HG03159 (cell line): ENCODE measurements around the gene PNPLA1.

Source experiments
- ATAC-seq: cut with Tn5 transposase; IDR thresholded peaks from one replicate; pipeline ENCODE4 v1.9.1; 2021; ENCODE audit warnings: mild to moderate bottlenecking, moderate library complexity; ENCODE audit not compliant: unreplicated experiment

PNPLA1 gene

DNA sequence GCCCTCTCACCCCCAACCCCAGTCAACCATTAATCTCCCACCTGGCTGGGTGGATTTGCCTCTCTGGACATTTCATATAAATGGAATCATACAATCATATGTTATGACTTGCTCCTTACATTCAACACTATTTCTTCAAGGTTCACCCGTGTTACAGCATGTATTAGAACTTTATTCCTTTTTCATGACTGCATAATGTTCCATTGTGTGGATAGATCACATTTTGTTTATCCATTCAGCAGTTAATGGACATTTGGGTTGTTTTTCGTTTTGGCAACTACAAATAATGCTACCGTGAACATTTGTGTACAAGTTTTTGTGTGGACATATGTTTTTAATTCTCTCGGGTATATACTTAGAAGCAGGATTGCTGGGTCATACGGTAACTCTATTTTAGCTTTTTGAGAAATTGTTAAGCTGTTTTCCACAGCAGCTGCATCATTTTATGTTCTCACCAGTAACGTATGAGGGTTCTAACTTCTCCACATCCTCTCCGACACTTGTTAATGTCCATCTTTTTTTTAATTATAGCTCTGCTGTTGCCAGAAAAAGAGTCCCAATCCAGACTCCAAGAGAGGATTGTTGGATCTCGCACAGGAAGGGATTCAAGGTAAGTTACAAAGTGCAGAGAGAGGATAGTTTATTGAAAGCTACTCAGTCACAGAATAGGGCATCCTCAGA lies 82.8 kb downstream of the PNPLA1 start:
- no peak for ATAC-seq

DNA sequence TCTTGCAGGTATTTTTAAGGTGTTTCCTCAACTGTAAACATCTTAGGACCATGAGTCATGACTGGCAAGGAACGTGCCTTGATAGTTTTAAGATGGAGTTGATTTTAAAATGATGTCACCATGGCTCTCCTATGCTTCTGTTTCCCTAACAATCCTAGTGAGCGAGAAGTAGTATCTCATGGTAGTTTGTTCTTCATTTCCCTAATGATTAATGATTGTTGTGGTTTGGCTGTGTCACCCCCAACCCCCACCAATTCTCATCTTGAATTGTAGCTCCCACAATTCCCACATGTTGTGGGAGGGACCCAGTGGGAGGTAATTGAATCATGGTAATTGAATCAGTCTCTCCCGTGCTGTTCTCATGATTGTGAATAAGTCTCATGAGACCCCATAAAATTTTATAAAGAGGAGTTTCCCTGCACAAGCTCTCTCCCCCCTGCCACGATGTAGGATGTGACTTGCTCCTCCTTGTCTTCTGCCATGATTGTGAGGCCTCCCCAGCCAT lies 83.6 kb downstream of the PNPLA1 start:
- no peak for ATAC-seq

- ATAC-seq, result no peak
Measured at GRCh38 chr6:36355819-36356218, 86.0 kb downstream of the PNPLA1 start.

DNA sequence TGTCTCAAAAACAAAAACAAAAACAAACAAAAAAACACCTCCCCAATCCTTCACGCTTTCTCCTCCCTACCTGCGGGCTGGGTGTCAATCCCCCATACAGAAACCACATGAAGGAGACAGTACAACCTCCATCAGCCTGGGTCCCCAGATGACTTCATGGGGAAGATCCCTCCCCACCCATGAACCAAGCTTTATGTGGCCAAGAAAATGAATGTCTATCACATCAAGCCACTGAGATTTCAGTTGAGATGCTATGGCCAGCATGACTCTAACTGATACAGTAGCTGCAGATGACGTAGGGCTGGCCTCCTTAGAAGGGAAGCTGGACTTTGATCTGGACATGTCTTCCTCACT lies 88.0 kb downstream of the PNPLA1 start:
- ATAC-seq, result no peak
